ENCODE data around the gene NBEA.

GRCh38 chr13:35714588-35715377 is 772.7 kb downstream of the NBEA start:
- TF ChIP-seq YY1 (IDR thresholded peaks at IDR 0.05; ENCODE audit: insufficient read depth, insufficient read length) (no peak), ZNF274 (IDR thresholded peaks at IDR 0.05; ENCODE audit: low read depth, low read length) (no peak)

All from NT2/D1 (cell line).